Islet of Langerhans (tissue), 1 donor: Measurements from ENCODE around the gene AGAP1.

Experiments used
- FAIRE-seq: peaks from one replicate; lab custom pipeline; 2011; peaks lifted over from hg19 to GRCh38; lab: Jason Lieb, UNC

AGAP1 gene

GRCh38 chr2:235879116-235879515 is 385.3 kb downstream of the AGAP1 start:
- no peak for FAIRE-seq

- FAIRE-seq = no peak
Observed at GRCh38 chr2:235883675-235884074, 389.8 kb downstream of the AGAP1 start.

- no peak for FAIRE-seq
Observed at GRCh38 chr2:235889302-235889630, 395.4 kb downstream of the AGAP1 start.

GRCh38 chr2:235893129-235893698 is 399.4 kb downstream of the AGAP1 start:
- FAIRE-seq = no peak

GRCh38 chr2:235894839-235895238 is 401.0 kb downstream of the AGAP1 start:
- no peak for FAIRE-seq

GRCh38 chr2:235896061-235896460 is 402.2 kb downstream of the AGAP1 start:
- no peak for FAIRE-seq

DNA sequence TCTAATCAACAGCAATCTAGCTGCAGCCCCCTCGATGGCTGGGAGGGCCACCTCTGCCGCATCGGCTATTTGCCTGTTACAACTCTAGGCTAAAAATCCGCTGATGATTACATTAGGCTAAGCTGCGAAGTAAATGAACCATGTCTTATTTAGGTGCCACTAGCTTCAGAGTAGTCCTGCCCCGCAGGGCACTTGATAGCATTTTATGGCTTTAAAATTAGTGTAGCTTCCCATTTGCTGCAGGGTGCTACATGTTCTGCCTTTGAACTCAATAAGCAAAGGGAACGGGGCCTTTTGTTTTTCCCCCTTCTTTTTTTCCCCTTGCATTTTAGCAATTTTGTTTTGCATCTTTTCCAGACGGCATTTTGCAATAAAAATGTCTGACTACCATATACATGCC is 404.1 kb downstream of the AGAP1 start:
- FAIRE-seq = no peak

DNA sequence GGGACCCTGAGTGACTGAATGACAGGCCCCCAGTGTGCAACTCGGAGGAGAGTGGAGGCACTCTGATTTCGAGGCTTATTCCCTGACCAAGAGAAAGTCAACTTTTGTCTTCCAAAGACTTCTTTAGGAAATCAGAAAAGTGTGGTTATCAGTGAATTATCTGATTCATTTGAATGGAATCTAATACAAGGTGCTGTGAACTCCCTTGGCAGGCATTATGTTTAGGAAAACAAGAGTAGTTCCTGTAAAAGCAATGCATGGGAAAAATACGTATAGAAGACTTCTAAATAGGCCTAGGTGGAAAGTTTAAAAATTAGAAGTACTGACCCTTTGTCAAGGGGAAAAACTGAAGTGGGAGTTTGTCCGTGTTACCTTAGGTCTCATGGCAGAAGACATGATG is 404.9 kb downstream of the AGAP1 start:
- FAIRE-seq = no peak

- no peak for FAIRE-seq
Observed at GRCh38 chr2:235900631-235901030, 406.8 kb downstream of the AGAP1 start.

DNA sequence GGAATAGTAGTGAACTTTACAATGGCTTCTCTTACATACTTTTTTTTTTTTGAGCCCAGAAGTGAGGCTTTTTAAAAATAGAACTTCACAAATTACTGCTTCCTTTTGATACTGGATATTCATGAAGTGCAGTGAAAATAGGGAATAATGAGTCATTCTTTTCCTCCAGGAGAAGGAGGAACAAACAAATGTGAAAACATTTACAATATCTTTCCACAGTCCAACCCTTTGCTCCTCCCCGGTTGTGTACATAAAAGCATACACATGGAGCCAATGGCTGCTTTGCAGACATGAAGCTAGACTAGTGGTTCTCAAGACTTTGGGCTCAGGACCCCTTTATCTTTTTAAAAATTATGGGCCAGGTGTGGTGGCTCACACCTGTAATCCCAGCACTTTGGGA is 407.4 kb downstream of the AGAP1 start:
- FAIRE-seq = no peak

- FAIRE-seq = no peak
Observed at GRCh38 chr2:235903782-235904584, 410.1 kb downstream of the AGAP1 start.

DNA sequence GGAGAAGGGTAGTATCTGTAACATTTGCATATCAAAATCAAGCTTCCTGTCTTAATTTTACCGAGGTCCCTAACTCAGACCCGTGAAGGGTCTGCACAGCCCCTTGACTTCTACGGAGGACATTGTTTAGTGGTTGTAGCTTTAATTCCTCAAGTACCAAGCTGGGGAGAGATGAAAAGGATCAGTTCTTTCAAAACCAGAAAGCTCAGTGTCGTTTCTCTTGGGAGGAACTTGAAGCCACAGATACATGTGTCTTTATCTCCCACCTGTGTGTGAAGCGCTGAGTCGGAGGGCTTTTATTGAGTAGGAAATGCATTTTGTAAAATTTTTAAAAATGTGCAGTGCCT is 410.7 kb downstream of the AGAP1 start:
- FAIRE-seq = no peak

DNA sequence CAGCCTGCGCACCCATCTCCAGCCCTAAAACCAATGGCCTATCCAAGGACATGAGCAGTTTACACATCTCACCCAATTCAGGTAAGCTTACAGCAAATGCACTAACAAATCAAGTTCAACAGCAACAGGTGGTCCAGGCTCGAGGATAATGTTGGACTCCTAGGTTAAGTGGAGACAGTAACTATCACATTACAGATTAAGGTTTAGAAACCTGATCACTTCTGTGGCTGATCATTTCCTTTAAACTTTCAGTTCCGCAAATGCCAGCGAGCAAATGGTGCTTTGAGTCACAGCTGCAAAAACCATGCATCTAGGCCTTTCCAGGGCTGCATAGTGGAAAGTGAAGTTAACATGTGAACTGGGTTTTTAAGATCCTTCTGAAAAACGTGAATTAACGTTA is 415.0 kb downstream of the AGAP1 start:
- no peak for FAIRE-seq

DNA sequence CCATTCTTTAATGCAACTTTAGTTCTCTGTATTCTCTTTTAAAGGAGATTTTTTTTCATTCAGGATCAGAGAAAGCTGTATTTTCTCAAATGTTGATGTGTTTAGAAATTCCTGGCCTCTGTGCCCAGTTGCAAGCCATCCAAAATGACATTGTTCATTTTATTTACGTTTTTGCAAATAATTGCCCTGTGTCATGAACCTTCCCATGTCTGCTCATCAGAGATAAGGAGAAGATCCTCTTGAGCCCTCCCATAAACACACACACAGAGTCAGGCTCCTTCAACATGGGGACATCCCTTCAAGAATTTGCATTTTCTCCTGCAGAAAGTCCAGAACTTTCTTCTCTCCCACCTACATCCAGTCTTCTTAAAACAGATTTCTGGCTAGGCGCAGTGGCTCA is 415.5 kb downstream of the AGAP1 start:
- FAIRE-seq = no peak

DNA sequence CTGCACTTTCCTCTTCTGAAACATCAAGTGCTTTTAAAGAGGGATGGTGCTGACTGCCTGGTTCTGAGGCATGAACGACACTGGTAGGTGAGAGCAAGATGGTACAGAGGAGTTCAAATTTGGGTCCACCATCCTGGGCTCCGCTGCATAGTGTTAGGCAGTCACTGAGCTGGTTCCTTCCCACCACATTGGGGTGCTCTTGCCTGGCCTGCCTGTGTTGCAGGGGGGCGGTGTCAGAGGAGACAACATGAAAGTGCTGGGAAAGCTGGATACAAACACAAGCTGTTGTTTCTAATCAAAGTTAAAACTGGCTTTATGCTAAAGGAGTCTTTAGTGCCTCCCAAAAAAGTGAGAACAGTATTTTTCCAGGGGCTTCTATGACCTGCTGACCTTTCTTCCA is 416.2 kb downstream of the AGAP1 start:
- no peak for FAIRE-seq

DNA sequence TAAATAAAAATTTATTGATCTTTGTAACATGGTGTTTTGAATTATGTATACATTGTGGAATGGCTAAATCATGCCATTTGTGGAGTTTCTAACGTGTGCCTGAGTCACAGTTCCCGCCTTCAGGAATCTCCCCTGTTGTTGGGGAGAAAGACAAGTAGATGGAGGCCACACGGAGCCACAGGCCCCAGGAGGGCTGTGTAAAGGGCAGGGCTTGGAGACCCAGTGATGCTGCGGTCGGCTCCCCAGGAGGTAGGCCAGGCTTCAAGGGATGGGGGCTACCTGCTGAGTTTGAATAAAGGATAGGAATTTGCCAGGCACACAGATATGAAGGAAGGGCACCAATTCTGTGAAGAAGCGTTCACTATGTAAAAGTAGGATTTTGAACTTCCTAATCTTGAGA is 417.3 kb downstream of the AGAP1 start:
- FAIRE-seq = no peak

DNA sequence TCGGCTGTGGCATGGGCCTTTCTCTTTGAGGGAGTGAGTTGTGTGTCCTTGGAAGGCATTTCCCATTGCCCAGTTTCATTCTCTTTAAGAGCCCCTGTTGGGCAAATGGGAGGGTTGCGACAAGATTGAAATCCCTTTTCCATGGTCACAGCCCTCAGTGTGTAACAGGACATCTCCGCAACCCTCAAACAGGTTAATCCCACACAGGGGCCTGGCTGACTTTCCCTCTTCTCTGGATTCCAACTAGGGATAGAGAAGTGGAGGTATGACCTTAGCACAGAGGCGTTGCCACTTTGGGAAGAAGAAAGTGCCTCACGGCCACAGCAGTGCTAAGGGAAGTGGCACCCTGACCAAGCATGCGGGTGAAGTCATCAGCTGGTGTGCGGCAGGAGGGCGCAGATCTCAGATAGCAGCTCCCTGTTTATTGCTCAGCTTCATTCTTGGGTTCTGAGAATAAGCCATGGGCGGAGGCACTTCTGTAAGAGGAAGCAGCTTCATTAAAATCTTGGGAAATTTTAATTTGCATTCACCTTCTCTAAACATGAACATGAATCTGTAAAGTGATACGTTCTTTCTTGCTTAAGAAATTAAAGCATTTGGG is 417.9 kb downstream of the AGAP1 start:
- FAIRE-seq = no peak

GRCh38 chr2:235914756-235915155 is 420.9 kb downstream of the AGAP1 start:
- FAIRE-seq = no peak

DNA sequence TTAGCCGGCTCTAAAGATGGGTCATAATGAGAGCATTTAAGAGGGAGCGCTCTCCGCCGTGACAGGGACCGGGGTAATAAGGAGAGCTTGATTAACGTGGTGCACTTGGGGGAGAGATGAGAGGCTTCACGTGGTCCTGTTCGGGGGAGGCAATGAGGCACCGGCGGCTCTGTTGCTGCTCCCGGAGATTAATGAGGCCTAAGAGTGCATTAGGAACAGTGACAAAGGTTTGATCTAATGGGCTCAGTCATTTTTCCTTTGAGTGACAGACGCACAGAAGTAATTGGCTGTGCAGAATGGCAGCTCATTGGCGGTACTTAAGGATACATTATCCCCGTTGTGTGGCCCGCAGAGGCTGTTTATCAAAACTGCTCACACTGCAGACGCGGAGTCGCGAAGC is 423.7 kb downstream of the AGAP1 start:
- FAIRE-seq = no peak

DNA sequence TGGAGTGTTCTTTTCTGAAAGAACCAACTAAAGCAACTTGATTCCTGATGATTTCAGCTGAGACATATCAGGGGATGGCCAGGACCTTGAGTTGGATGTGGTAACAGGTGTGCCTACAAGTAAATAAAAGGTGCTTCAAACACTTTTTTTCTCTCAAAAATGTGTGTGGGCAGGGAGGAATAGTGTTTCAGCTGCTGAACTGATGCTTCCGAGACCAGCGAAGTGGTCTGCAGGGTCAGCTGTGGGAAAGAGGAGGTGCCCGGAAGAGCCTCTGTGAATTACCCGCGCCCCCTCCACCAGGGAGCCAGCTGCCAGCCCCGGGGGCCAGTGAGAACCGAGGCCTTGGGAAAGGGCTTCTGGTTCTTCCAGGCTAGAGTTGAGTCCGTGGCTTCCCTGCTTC is 425.0 kb downstream of the AGAP1 start:
- FAIRE-seq = no peak

DNA sequence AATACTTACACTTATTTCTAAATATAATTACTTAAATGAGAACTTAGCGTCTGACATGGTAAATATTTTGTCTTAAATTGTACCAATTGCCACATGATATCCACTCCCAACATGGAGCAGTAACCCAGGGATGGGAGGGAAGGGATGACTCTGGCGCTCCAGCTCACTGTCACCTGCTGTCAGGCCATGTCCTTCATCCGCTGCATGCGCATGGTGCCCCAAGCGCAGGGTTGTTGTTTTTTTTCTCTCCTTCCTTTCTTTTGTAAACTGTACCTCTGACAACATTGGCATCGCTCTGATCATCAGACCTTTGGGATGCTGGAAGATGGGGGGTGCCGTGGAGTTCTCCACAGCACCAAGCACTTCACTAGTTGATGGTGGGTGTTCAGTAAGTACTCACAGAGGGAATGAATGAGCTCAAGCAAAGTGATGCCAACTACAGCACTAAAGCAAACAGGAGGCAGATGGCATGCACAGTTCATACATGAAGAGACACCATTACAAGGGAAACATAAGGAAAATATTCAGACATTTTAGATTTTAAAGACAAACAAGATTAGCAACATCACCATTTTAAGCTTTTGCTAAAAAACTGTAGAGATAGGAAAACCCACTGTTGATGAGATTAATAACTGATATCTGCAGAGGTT is 426.5 kb downstream of the AGAP1 start:
- no peak for FAIRE-seq

- FAIRE-seq = no peak
Observed at GRCh38 chr2:235921508-235922191, 427.8 kb downstream of the AGAP1 start.

GRCh38 chr2:235922839-235923238 is 429.0 kb downstream of the AGAP1 start:
- no peak for FAIRE-seq
